DOHH2 (cell line): ENCODE measurements around the gene SLC16A6.

Experiments used
- H3F3A ChIP-seq: fragments of 200-600 bp; sonication (generic), shearing (Covaris generic); 2 replicates; pipeline ENCODE4 v1.6.0; 2016; ENCODE audit warnings: antibody characterized with exemption, mild to moderate bottlenecking; ENCODE audit not compliant: control insufficient read depth, insufficient read depth
- H3K27ac ChIP-seq: fragments of 200-600 bp; sonication (generic); 2 replicates; pipeline ENCODE4 v1.5.1; 2014; ENCODE audit warnings: low read depth, mild to moderate bottlenecking, low read length, moderate library complexity
- H3K27me3 ChIP-seq: fragments of 200-600 bp; sonication (generic); 2 replicates; pipeline ENCODE4 v1.6.1; 2014; ENCODE audit warnings: mild to moderate bottlenecking, low read length, mixed read lengths; ENCODE audit not compliant: control insufficient read depth
- H3K36me3 ChIP-seq: fragments of 200-600 bp; sonication (generic); 2 replicates; pipeline ENCODE4 v1.6.1; 2014; ENCODE audit warnings: mild to moderate bottlenecking, low read length, moderate library complexity, mixed read lengths; ENCODE audit not compliant: control insufficient read depth
- H3K4me1 ChIP-seq: fragments of 200-600 bp; sonication (generic); 2 replicates; pipeline ENCODE4 v1.6.1; 2014; ENCODE audit warnings: mild to moderate bottlenecking, low read length, mixed read lengths; ENCODE audit not compliant: control insufficient read depth
- H3K4me2 ChIP-seq: fragments of 200-600 bp; sonication (generic); 2 replicates; pipeline ENCODE4 v1.6.0; 2014; ENCODE audit warnings: mild to moderate bottlenecking, low read length, moderate library complexity
- H3K4me3 ChIP-seq: fragments of 200-600 bp; sonication (generic); 2 replicates; pipeline ENCODE4 v1.5.1; 2014; ENCODE audit warnings: mild to moderate bottlenecking, low read length, mixed read lengths
- H3K79me2 ChIP-seq: fragments of 200-600 bp; sonication (generic); 2 replicates; pipeline ENCODE4 v1.6.1; 2014; ENCODE audit warnings: mild to moderate bottlenecking, low read length, mixed read lengths; ENCODE audit not compliant: control insufficient read depth
- H3K9me2 ChIP-seq: fragments of 200-600 bp; sonication (generic); replicated peaks from 2 replicates; pipeline ENCODE4 v1.6.1; 2014; ENCODE audit warnings: mild to moderate bottlenecking, low read length, mixed read lengths; ENCODE audit not compliant: control insufficient read depth
- H3K9me3 ChIP-seq: fragments of 200-600 bp; sonication (generic); 2 replicates; pipeline ENCODE4 v1.6.1; 2014; ENCODE audit warnings: antibody characterized with exemption, low read length, mixed read lengths; ENCODE audit not compliant: control insufficient read depth, insufficient read depth
- H4K20me1 ChIP-seq: fragments of 200-600 bp; sonication (generic); 2 replicates; pipeline ENCODE4 v1.6.0; 2014; ENCODE audit warnings: low read depth, mild to moderate bottlenecking, antibody characterized with exemption, low read length, moderate library complexity; ENCODE audit not compliant: control insufficient read depth, insufficient read depth
- CTCF ChIP-seq: fragments of 200-600 bp; sonication (generic); IDR thresholded peaks from one replicate; pipeline ENCODE4 v1.5.1; 2014; ENCODE audit warnings: antibody characterized with exemption, mild to moderate bottlenecking, low read depth, low read length; ENCODE audit not compliant: poor library complexity, severe bottlenecking
- EZH2phosphoT487 ChIP-seq: fragments of 200-600 bp; sonication (generic); IDR thresholded peaks from 2 replicates; pipeline ENCODE4 v1.6.1; 2017; ENCODE audit warnings: borderline replicate concordance, mild to moderate bottlenecking, antibody characterized with exemption, low read length, moderate library complexity, mixed read lengths

Gene SLC16A6

GRCh38 chr17:68296217-68297191 lies 5.6 kb upstream of the SLC16A6 start:
- H4K20me1 ChIP-seq, result no peaks in the 10 kb centered on the region
- peaks cover 20% of the 10 kb centered on the region for H3K79me2 ChIP-seq
- H3K36me3 ChIP-seq, result no peaks in the 10 kb centered on the region; the same call in 1 of the 2 replicates
- TF ChIP-seq CTCF (no peak), EZH2phosphoT487 (no peak)
- no peak overlapping the region for H3K4me2 ChIP-seq
- H3K4me1 ChIP-seq, result peaks cover 22% of the 10 kb centered on the region
- 0 out of 2 replicates have a peak, but pooled peaks cover 3% of the 10 kb centered on the region for H3F3A ChIP-seq
- no peak overlapping the region for H3K27ac ChIP-seq
- H3K27me3 ChIP-seq, result no peaks in the 10 kb centered on the region
- no peaks in the 10 kb centered on the region for H3K9me3 ChIP-seq
- no peaks in the 10 kb centered on the region for H3K9me2 ChIP-seq
- no peak overlapping the region for H3K4me3 ChIP-seq

GRCh38 chr17:68295086-68295485 lies 4.2 kb upstream of the SLC16A6 start:
- Histone ChIP-seq H3K9me3 (no peaks in the 10 kb centered on the region), H3K36me3 (peaks cover 8% of the 10 kb centered on the region), H3K4me3 (no peak overlapping the region), H3K9me2 (no peaks in the 10 kb centered on the region), H3K4me2 (no peak overlapping the region), H3F3A (peaks cover 8% of the 10 kb centered on the region), H4K20me1 (no peaks in the 10 kb centered on the region), H3K79me2 (peaks cover 29% of the 10 kb centered on the region), H3K27ac (no peak overlapping the region), H3K27me3 (no peaks in the 10 kb centered on the region), H3K4me1 (peaks cover 22% of the 10 kb centered on the region)
- no peak for TF ChIP-seq EZH2phosphoT487
- no peak for TF ChIP-seq CTCF

DNA sequence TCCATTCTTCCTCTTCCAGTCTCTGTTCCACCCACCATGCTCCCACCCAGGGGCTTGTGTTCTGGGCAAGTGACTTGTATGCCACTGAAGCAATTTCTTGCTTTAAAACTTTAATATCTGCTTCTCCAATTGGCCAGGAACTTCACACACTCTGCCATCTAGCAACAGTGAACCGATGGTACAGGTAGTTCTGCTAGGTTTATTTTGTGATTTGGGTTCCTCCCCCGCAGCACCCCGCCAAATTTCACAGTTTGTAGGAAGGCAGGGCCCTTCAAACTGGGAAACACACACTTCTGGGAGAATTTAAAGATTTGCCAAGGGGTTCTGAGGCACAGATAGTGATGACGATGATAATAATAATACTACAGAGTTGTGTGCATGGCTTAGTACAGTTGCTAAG lies 3.7 kb upstream of the SLC16A6 start:
- H3K36me3 ChIP-seq, result peaks cover 13% of the 10 kb centered on the region
- peaks cover 13% of the 10 kb centered on the region for H3F3A ChIP-seq
- no peaks in the 10 kb centered on the region for H3K9me2 ChIP-seq
- peaks cover 22% of the 10 kb centered on the region for H3K4me1 ChIP-seq
- no peak for TF ChIP-seq EZH2phosphoT487
- no peaks in the 10 kb centered on the region for H4K20me1 ChIP-seq
- H3K27ac ChIP-seq, result no peak overlapping the region
- H3K79me2 ChIP-seq, result peaks cover 34% of the 10 kb centered on the region
- no peak overlapping the region for H3K4me3 ChIP-seq
- H3K27me3 ChIP-seq, result no peaks in the 10 kb centered on the region
- H3K9me3 ChIP-seq, result no peaks in the 10 kb centered on the region
- no peak overlapping the region for H3K4me2 ChIP-seq

DNA sequence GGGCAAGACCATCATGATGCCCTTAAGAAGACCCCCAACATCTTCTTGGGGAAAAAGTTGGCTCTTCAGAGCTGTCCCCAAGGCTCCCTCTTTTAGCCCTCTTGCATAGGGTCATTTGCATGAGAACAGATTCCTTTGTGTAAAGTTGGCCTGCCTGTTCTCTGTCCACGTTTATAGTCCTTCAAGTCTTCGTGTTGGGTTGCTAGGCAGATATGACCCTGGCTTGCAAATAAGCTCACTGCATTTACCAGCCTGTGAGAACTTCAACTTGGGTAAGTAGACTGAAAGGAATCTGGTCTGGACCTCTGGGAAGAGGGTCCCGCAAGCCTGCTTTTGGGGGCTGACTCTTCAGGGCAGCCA lies 3.2 kb upstream of the SLC16A6 start:
- Histone ChIP-seq H3K79me2 (peaks cover 38% of the 10 kb centered on the region), H3K4me1 (peaks cover 26% of the 10 kb centered on the region), H4K20me1 (no peaks in the 10 kb centered on the region), H3F3A (peaks cover 17% of the 10 kb centered on the region), H3K9me3 (no peaks in the 10 kb centered on the region), H3K4me3 (no peak overlapping the region), H3K9me2 (no peaks in the 10 kb centered on the region), H3K4me2 (no peak overlapping the region), H3K27ac (no peak overlapping the region), H3K27me3 (no peaks in the 10 kb centered on the region), H3K36me3 (peaks cover 17% of the 10 kb centered on the region)
- TF ChIP-seq CTCF (no peak), EZH2phosphoT487 (no peak)
